G401 (cell line): Measurements from ENCODE around the gene DMRT3. TPM values are rescaled to one million over a fixed set of nuclear protein-coding genes. Genes with fewer than 3 reads are reported as not detected.

Experiments
- DNase-seq: peaks from one replicate; pipeline ENCODE4 v3.0.0-alpha.2; 2015; ENCODE audit warnings: low spot score
- in situ Hi-C: cut with HindIII; loops from 2 replicates; pipeline ENCODE4 v1.10.0; 2016; ENCODE audit warnings: low sequenced_read_pairs, mixed read lengths
- total RNA-seq: library from RNA; depleted of rRNA; stranded (reverse); fragments of >200 nt; shearing (Covaris generic); gene quantifications from 2 replicates; pipeline ENCODE4 v1.2.3, GENCODE V29; 2014; rRNA removed

Gene DMRT3
- total RNA-seq, 1 experiment from 2014 or later: not detected

DNA sequence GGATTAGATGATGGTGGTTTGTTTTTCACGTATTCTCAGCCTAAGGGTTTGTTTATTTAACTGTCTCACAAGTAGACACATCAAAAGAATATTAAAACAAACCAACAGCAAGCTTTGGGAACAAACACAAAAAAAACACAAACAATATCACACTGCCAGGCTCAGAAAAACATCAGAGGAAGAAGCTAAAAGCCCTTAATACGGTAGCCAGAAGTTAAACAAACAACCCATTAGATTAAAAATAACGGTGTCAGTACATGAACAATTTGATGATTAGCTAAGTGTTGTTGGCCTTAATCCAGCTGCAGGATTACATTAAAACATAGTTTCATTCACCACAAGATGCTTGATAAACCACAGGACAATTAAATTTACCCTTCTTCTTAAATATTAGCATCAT, 57.8 kb downstream of the DMRT3 start:
- in situ Hi-C loops: no loop called here
- DNase-seq: no peak

DNA sequence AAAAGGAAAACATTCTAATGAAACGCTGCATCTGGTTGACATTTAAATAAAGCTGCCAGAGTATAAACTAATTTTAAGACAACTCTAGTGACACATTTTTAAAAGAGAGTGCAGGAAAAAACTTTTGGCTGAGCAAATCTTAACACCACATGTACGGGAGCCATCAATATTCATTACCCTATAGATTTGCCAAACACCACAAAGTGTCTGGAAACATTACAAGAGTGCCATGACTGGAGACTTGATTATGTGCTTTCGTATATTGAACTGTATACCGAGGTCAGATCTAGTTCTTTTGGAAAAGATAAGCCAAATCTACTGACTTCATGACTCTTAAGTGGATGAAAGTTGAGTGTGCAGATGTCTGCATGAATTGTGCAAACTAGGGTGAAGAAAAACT, 63.1 kb downstream of the DMRT3 start:
- in situ Hi-C loops: no loop called here
- DNase-seq: no peak

Other genes with a start within 250 kb of the DMRT3 start
- gene DMRT1, start 135.0 kb upstream of the DMRT3 start, total RNA-seq: not detected in 2 replicates
- gene DMRT2, start 73.7 kb downstream of the DMRT3 start, total RNA-seq: not detected in 2 replicates